Activated T-cell treated with anti-CD3 and anti-CD28 coated beads for 4 hours (primary cell): ENCODE data around the gene GRIK4.

ENCODE experiments used
- DNase-seq: peaks from one replicate; pipeline ENCODE4 v3.0.0-alpha.2; 2020

GRIK4 gene

GRCh38 chr11:120525261-120526171 is 14.0 kb downstream of the GRIK4 start:
- DNase-seq, result no peak

GRCh38 chr11:120526241-120526640 is 14.7 kb downstream of the GRIK4 start:
- DNase-seq, result no peak

- no peak for DNase-seq
Observed at GRCh38 chr11:120527111-120527761, 15.7 kb downstream of the GRIK4 start.

- DNase-seq, result no peak
Observed at GRCh38 chr11:120528749-120529148, 17.2 kb downstream of the GRIK4 start.

GRCh38 chr11:120529214-120529613 is 17.7 kb downstream of the GRIK4 start:
- DNase-seq, result no peak

- no peak for DNase-seq
Observed at GRCh38 chr11:120529911-120530310, 18.4 kb downstream of the GRIK4 start.

GRCh38 chr11:120532082-120532831 is 20.7 kb downstream of the GRIK4 start:
- DNase-seq, result no peak

GRCh38 chr11:120532832-120533196 is 21.3 kb downstream of the GRIK4 start:
- no peak for DNase-seq

GRCh38 chr11:120536091-120536796 is 24.7 kb downstream of the GRIK4 start:
- no peak for DNase-seq

GRCh38 chr11:120536797-120537169 is 25.2 kb downstream of the GRIK4 start:
- no peak for DNase-seq

GRCh38 chr11:120537996-120538395 is 26.4 kb downstream of the GRIK4 start:
- DNase-seq, result no peak

- no peak for DNase-seq
Observed at GRCh38 chr11:120538707-120539106, 27.2 kb downstream of the GRIK4 start.

- no peak for DNase-seq
Observed at GRCh38 chr11:120539667-120540369, 28.3 kb downstream of the GRIK4 start.

GRCh38 chr11:120540744-120541465 is 29.4 kb downstream of the GRIK4 start:
- no peak for DNase-seq

- DNase-seq, result no peak
Observed at GRCh38 chr11:120543521-120544215, 32.1 kb downstream of the GRIK4 start.

- DNase-seq, result no peak
Observed at GRCh38 chr11:120545813-120546212, 34.3 kb downstream of the GRIK4 start.

GRCh38 chr11:120546312-120547205 is 35.0 kb downstream of the GRIK4 start:
- no peak for DNase-seq

GRCh38 chr11:120547316-120547715 is 35.8 kb downstream of the GRIK4 start:
- no peak for DNase-seq

- DNase-seq, result no peak
Observed at GRCh38 chr11:120547811-120548681, 36.5 kb downstream of the GRIK4 start.
